Measurements from ENCODE around the gene SIRPG. TPM values are rescaled to one million over a fixed set of nuclear protein-coding genes. Genes with fewer than 3 reads are reported as not detected.
"Not testable (repeated sequence)": the region's sequence is repeated elsewhere in the genome, so short reads cannot be mapped to it uniquely, and the experiment has no call there.

The SIRPG gene
- total and polyA plus RNA-seq, 10 of the 15 experiments (the other 5 are each of a cell fraction or from before 2014, with no cell fraction given): 1.1 to 13.0 (median 4.1) TPM

- RAD21 ChIA-PET (ENCODE audit: unreplicated experiment): interaction anchor here (0.8 kb wide), 1 partner anchor 138 kb away, joined by 3 read pairs; no protein-coding TSS in a partner anchor
- DNase-seq (ENCODE audit: low read depth, low spot score); H3K27me3 ChIP-seq (replicated peaks in 1 of 2; ENCODE audit: control insufficient read depth in 2 of 2, insufficient read depth in 2 of 2, low read length in 1 of 2); BruUV-seq (replicated peaks); H3K4me1 ChIP-seq (ENCODE audit: control insufficient read depth, insufficient read depth, low read length); H3K9me3 ChIP-seq (replicated peaks; ENCODE audit: control insufficient read depth, insufficient read depth, low read length); H3K9ac ChIP-seq (ENCODE audit: control insufficient read depth, insufficient read depth, low read length); H3K27ac ChIP-seq (ENCODE audit: control insufficient read depth, insufficient read depth); H3K4me3 ChIP-seq; H3K4me2 ChIP-seq (ENCODE audit: control insufficient read depth, insufficient read depth); intact Hi-C loops (cut with micrococcal nuclease; ENCODE audit: unreplicated experiment); POLR2A ChIA-PET; H3K79me2 ChIP-seq (ENCODE audit: control insufficient read depth, insufficient read depth, low read length); H3K36me3 ChIP-seq (ENCODE audit: control insufficient read depth in 2 of 2, insufficient read depth in 2 of 2, low read length in 1 of 2); H2AFZ ChIP-seq (ENCODE audit: control insufficient read depth, low read depth, low read length); ATAC-seq; in situ Hi-C loops (cut with MboI); H4K20me1 ChIP-seq (ENCODE audit: control insufficient read depth, insufficient read depth); FAIRE-seq: not testable (repeated sequence)
- WGBS (ENCODE audit: insufficient coverage, insufficient replicate concordance, low lambda C conversion rate, missing lambda C conversion rate): 97% methylated on average over 2 of the region's 2 CpGs
- CTCF ChIA-PET: interaction anchor here (1.3 to 1.4 kb wide), 2 partner anchors 96 to 138 kb away, joined by 3 to 8 read pairs; no protein-coding TSS in a partner anchor
- SMC1A ChIA-PET (ENCODE audit: uncharacterized antibody, unreplicated experiment): interaction anchor here (0.6 kb wide), 1 partner anchor 27 kb away, joined by 3 read pairs; no protein-coding TSS in a partner anchor
Observed at GRCh38 chr20:1638643-1639042, 18.9 kb downstream of the SIRPG start.

DNA sequence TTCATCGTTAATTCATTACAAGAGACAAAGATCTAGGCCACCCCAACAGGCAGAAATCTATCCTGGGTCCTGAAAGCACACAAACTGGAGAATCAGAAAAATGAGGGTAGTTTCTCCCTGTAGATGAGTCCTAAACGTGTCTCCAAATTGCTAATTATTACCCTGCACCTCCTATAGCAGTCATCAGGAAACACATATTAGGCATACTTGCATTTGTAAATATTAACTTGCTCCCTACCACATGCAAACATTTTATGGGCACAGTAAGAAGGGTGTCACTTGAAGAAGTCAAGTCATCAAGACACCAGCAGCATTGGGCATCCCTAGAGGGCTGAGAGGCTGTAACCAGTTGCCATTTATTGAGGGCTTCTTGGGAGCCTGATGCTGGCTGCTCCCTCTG lies 19.8 kb downstream of the SIRPG start:
- SMC1A ChIA-PET (ENCODE audit: uncharacterized antibody, unreplicated experiment): interaction anchor here (0.6 kb wide), 1 partner anchor 14 kb away, joined by 3 read pairs; no protein-coding TSS in a partner anchor
- Histone ChIP-seq H3K4me1 (ENCODE audit: control insufficient read depth, insufficient read depth, low read length) (no peaks in the 10 kb centered on the region), H3K9ac (ENCODE audit: control insufficient read depth, insufficient read depth, low read length) (no peak overlapping the region), H2AFZ (ENCODE audit: control insufficient read depth, low read depth, low read length) (no peak overlapping the region), H3K9me3 (replicated peaks; ENCODE audit: control insufficient read depth, insufficient read depth, low read length) (no peaks in the 10 kb centered on the region; the same call in 2 of the 3 replicates), H3K36me3 (ENCODE audit: control insufficient read depth in 2 of 2, insufficient read depth in 2 of 2, low read length in 1 of 2) (no peaks in the 10 kb centered on the region), H3K27me3 (replicated peaks in 1 of 2; ENCODE audit: control insufficient read depth in 2 of 2, insufficient read depth in 2 of 2, low read length in 1 of 2) (no peaks in the 10 kb centered on the region; a peak in 1 of 4 replicates), H3K4me2 (ENCODE audit: control insufficient read depth, insufficient read depth) (no peak overlapping the region), H3K4me3 (no peak overlapping the region), H3K27ac (ENCODE audit: control insufficient read depth, insufficient read depth) (no peak overlapping the region), H4K20me1 (ENCODE audit: control insufficient read depth, insufficient read depth) (no peaks in the 10 kb centered on the region), H3K79me2 (ENCODE audit: control insufficient read depth, insufficient read depth, low read length) (no peaks in the 10 kb centered on the region)
- TF ChIP-seq, protein P1, sequence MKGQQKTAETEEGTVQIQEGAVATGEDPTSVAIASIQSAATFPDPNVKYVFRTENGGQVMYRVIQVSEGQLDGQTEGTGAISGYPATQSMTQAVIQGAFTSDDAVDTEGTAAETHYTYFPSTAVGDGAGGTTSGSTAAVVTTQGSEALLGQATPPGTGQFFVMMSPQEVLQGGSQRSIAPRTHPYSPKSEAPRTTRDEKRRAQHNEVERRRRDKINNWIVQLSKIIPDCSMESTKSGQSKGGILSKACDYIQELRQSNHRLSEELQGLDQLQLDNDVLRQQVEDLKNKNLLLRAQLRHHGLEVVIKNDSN (IDR thresholded peaks at IDR 0.05; ENCODE audit: borderline replicate concordance, extremely low read length, insufficient read depth, low read depth, low read length): no peak
- RAD21 ChIA-PET (ENCODE audit: unreplicated experiment): interaction anchor here (0.8 kb wide), 1 partner anchor 139 kb away, joined by 3 read pairs; no protein-coding TSS in a partner anchor
- intact Hi-C loops (cut with micrococcal nuclease; ENCODE audit: unreplicated experiment) (no loop called here), in situ Hi-C loops (cut with MboI) (no loop called here)
- POLR2A ChIA-PET: no interaction called here
- 13% methylated on average over 2 of the region's 2 CpGs for WGBS (ENCODE audit: insufficient coverage, insufficient replicate concordance, low lambda C conversion rate, missing lambda C conversion rate)
- ATAC-seq (peak; percentile 40), FAIRE-seq (no peak), DNase-seq (ENCODE audit: low read depth, low spot score) (no peak)
- BruUV-seq (replicated peaks): no TSS peak
- CTCF ChIA-PET: interaction anchor here (1.3 to 1.4 kb wide), 2 partner anchors 97 to 139 kb away, joined by 3 to 8 read pairs; no protein-coding TSS in a partner anchor

Data from GM12878 (cell line).